Stimulated activated CD4-positive, alpha-beta T cell treated with anti-CD3 and anti-CD28 coated beads, Interleukin-1b, Interleukin-23, amount 100 ng/mL, for 24 hours (primary cell): ENCODE results near the gene RIPK1.

Experiments used
- DNase-seq, 4 experiments: peaks; one replicate each; pipeline ENCODE4 v3.0.0-alpha.2; 2020; ENCODE audit warnings: low read depth in 4 of 4, low spot score in 1 of 4

Gene RIPK1

GRCh38 chr6:3159805-3160781, 91.8 kb downstream of the RIPK1 start:
- DNase-seq: peak in 2 of 4 experiments; percentile 29 to 42

DNA sequence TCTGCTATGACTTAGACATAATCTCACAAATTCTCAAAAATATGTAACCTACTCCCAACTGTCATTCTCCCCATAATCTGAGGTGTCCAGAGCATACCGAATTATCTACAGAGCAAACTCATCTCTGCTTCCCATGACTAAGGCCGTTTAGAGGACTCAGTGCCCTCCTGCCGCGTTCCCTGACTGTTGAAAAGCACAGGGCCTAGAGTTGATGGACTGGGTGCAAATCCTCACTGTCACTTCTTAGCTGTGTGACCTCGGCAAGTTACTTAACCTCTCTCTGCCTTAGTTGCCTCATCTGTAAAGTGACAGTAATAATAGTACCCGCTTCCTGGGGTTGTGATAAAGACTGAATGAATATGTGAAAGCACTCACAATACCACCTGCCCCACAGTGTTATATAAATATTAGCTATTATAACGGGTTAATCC, 93.8 kb downstream of the RIPK1 start:
- DNase-seq: no peak

DNA sequence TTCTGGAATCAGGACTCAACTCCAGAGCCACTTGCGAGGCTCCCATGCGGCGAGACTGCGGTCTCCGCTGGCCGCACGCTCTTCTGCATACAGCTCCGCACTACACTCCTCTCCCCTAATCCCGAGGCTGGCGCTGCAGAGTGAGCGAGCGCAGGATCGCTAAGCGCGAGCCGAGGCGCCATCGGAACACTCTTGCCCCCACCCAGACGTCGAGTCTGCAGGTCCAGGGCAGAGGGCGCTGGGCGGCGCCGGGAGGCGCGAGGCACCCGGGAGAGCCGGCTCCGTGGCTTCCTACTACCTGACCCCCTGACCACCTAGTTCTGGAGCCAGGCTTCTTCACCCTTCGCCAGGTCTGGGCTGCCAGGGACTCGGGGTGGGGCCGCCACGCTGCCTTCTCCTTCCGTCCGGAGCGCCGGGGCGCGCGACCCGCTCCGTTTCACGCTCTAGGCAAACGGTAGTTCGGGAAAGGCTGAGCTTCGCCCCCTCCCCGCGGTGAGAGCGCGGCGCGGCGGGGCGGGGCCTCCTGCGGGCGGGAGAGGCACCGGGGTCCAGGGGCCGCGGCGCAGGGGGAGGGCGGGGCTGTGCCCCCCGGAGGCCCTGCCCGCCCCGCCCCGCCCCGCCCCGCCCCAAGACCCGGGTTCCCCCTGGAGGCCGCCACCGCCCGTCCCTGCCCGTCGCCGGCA, 94.4 kb downstream of the RIPK1 start:
- DNase-seq: peak in 1 of 4 experiments; percentile 32

GRCh38 chr6:3163248-3163594, 94.9 kb downstream of the RIPK1 start:
- DNase-seq: no peak

DNA sequence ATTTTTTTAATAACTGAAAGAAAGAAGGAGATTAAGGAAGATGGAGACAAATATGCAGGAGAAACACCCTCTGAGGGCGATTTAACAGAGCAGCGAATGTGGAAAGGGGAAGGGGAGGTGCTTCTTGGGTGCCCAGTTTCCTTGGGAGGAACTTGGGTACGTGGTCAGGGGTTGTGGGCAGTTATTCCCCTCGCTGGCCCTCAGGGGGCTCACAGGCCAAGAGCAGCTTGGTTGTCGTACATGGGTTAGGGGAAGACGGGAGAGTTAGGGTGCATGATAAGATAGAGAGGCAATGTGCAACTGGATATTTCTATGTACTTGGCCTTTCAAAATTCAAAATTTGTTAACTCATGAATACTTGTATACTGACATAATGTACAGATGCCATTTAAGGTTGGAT, 96.1 kb downstream of the RIPK1 start:
- DNase-seq: no peak
